ENCODE measurements around the gene CTAGE15. TPM values are rescaled to one million over a fixed set of nuclear protein-coding genes. Genes with fewer than 3 reads are reported as not detected.

The CTAGE15 gene
- total RNA-seq, 1 experiment from 2014 or later, result not detected

Small RNAs within 50 kb of the gene (small RNA-seq; reads per million reads assigned to genes)
- gene AC073264.2, result not detected
- not detected for gene RNU6-162P

Other genes starting within 250 kb of the CTAGE15 start
- 4.7 and 7.0 TPM in 2 replicates for gene FAM131B, start 209.1 kb upstream of the CTAGE15 start, total RNA-seq (2014; rRNA removed; shearing (Covaris generic))
- gene ZYX, start 190.5 kb upstream of the CTAGE15 start, total RNA-seq (2014; rRNA removed; shearing (Covaris generic)), result 98.8 and 165 TPM in 2 replicates
- gene EPHA1, start 162.9 kb upstream of the CTAGE15 start, total RNA-seq (2014; rRNA removed; shearing (Covaris generic)), result 0.31 TPM in 1 of 2 replicates, not detected in the other
- gene TAS2R60, start 128.3 kb upstream of the CTAGE15 start, total RNA-seq (2014; rRNA removed; shearing (Covaris generic)), result not detected in 2 replicates
- not detected in 2 replicates for gene TAS2R41, start 93.9 kb upstream of the CTAGE15 start, total RNA-seq (2014; rRNA removed; shearing (Covaris generic))
- gene TCAF2, start 49.2 kb downstream of the CTAGE15 start, total RNA-seq (2014; rRNA removed; shearing (Covaris generic)), result 3.1 and 3.3 TPM in 2 replicates
- gene CTAGE6, start 185.9 kb downstream of the CTAGE15 start, total RNA-seq (2014; rRNA removed; shearing (Covaris generic)), result not detected in 2 replicates

Measured in HT1080 (cell line).